OCI-LY1 (cell line): ENCODE results near the gene OTOS.

ENCODE experiments used
- EZH2 ChIP-seq: fragments of 200-600 bp; sonication (generic), shearing (Covaris generic); IDR thresholded peaks from 2 replicates; pipeline ENCODE4 v1.8.0; 2017; ENCODE audit warnings: borderline replicate concordance, mixed run types, mild to moderate bottlenecking, antibody characterized with exemption, low read length, moderate library complexity, mixed read lengths
- TF ChIP-seq, protein P1 (sequence below): fragments of 200-600 bp; sonication (generic), shearing (Covaris generic); IDR thresholded peaks from 2 replicates; pipeline ENCODE4 v1.5.1; 2017; ENCODE audit warnings: mild to moderate bottlenecking, antibody characterized with exemption, low read length, moderate library complexity, mixed read lengths

DNA sequence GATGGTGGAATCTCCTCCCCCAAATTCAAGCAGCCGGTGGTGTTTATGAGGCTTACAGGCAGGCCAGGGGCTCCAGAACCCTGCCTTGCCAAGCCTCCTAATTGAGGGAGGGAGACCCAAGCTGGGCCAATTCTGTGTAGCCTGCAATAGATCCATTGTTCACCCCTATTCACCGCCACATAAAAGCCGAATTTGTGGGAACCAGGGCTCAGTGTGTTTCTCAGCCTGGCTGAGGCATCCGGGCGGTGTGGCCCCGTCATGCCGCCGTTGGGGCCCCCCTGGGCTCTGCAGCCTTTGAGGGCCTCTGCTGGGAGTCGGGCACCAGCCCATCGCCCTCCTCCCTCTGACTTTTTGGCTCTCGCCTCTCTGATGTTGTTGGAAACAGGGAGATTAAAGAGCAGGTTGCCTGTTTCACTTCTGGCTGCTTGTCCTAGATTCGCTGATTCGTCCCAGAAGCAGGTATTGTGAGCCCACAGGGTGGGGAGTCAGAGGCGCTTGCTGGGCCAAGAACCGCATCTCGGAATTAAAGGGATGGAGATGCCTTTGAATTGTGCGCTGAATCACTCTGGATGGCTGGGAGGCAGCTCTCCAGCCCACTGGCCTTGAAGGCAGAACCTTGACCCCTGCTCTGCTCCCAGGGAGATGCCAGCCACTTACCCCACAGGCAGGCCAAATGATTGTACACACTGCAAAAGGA lies 14.7 kb upstream of the OTOS start:
- TF ChIP-seq, protein P1, sequence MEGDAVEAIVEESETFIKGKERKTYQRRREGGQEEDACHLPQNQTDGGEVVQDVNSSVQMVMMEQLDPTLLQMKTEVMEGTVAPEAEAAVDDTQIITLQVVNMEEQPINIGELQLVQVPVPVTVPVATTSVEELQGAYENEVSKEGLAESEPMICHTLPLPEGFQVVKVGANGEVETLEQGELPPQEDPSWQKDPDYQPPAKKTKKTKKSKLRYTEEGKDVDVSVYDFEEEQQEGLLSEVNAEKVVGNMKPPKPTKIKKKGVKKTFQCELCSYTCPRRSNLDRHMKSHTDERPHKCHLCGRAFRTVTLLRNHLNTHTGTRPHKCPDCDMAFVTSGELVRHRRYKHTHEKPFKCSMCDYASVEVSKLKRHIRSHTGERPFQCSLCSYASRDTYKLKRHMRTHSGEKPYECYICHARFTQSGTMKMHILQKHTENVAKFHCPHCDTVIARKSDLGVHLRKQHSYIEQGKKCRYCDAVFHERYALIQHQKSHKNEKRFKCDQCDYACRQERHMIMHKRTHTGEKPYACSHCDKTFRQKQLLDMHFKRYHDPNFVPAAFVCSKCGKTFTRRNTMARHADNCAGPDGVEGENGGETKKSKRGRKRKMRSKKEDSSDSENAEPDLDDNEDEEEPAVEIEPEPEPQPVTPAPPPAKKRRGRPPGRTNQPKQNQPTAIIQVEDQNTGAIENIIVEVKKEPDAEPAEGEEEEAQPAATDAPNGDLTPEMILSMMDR, result no peak
- no peak for TF ChIP-seq EZH2
